ENCODE data around the gene THSD4.

DNA sequence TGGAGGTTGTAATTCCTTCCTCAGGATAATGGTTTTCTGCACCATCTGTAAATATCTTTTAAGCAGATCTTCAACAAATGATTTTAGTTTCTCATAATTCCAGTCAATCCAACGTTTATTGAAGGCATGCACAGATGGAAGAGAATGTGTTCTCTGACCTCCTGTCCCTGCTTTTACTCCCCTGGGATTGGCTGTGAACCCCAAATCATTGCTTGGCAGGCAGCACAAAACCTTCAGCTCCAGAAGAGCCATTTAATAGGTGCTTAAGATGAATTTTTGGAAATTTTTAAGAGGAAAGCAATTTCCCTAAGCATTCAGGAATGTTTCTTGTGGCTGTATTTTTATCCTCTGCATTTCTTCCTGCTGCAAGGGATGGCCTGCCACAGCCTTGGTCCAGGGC, 25.5 kb upstream of the THSD4 start:
- no peak for TF ChIP-seq EZH2phosphoT487 (IDR thresholded peaks at IDR 0.05; ENCODE audit: borderline replicate concordance, low read depth, low read length)
- TF ChIP-seq, protein P1, sequence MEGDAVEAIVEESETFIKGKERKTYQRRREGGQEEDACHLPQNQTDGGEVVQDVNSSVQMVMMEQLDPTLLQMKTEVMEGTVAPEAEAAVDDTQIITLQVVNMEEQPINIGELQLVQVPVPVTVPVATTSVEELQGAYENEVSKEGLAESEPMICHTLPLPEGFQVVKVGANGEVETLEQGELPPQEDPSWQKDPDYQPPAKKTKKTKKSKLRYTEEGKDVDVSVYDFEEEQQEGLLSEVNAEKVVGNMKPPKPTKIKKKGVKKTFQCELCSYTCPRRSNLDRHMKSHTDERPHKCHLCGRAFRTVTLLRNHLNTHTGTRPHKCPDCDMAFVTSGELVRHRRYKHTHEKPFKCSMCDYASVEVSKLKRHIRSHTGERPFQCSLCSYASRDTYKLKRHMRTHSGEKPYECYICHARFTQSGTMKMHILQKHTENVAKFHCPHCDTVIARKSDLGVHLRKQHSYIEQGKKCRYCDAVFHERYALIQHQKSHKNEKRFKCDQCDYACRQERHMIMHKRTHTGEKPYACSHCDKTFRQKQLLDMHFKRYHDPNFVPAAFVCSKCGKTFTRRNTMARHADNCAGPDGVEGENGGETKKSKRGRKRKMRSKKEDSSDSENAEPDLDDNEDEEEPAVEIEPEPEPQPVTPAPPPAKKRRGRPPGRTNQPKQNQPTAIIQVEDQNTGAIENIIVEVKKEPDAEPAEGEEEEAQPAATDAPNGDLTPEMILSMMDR (conservative IDR thresholded peaks at IDR 0.05; ENCODE audit: low read length) = no peak
